Loucy (cell line): ENCODE results near the gene FAM131C.

Experiments
- H2AFZ ChIP-seq: fragments of 200-600 bp; sonication (generic); 2 replicates; pipeline ENCODE4 v1.6.0; 2016; ENCODE audit warnings: antibody characterized with exemption, mild to moderate bottlenecking, low read length, moderate library complexity
- H3F3A ChIP-seq: fragments of 200-600 bp; 2 replicates; pipeline ENCODE4 v1.6.0; 2016; ENCODE audit warnings: antibody characterized with exemption, low read depth, mild to moderate bottlenecking
- H3K27me3 ChIP-seq: fragments of 200-600 bp; sonication (generic); 2 replicates; pipeline ENCODE4 v1.6.1; 2014; ENCODE audit warnings: low read length, mild to moderate bottlenecking; ENCODE audit not compliant: insufficient read depth, poor library complexity, severe bottlenecking
- H3K36me3 ChIP-seq: fragments of 200-600 bp; sonication (generic); 2 replicates; pipeline ENCODE4 v1.6.1; 2016; ENCODE audit warnings: low read length; ENCODE audit not compliant: insufficient read depth
- H3K4me1 ChIP-seq: fragments of 200-600 bp; sonication (generic); 2 replicates; pipeline ENCODE4 v1.5.1; 2014; ENCODE audit warnings: low read length, mild to moderate bottlenecking; ENCODE audit not compliant: insufficient read depth, poor library complexity, severe bottlenecking
- H3K4me2 ChIP-seq: fragments of 200-600 bp; sonication (generic); 2 replicates; pipeline ENCODE4 v1.6.0; 2014; ENCODE audit warnings: antibody characterized with exemption, low read length, low read depth, mild to moderate bottlenecking; ENCODE audit not compliant: poor library complexity, severe bottlenecking
- H3K4me3 ChIP-seq: fragments of 200-600 bp; sonication (generic); 2 replicates; pipeline ENCODE4 v1.5.1; 2014; ENCODE audit warnings: low read length, mild to moderate bottlenecking, mixed read lengths; ENCODE audit not compliant: poor library complexity, severe bottlenecking
- H3K79me2 ChIP-seq: fragments of 200-600 bp; sonication (generic); 2 replicates; pipeline ENCODE4 v1.6.1; 2014; ENCODE audit warnings: low read length; ENCODE audit not compliant: insufficient read depth
- H3K9ac ChIP-seq: fragments of 200-600 bp; sonication (generic); 2 replicates; pipeline ENCODE4 v1.6.0; 2014; ENCODE audit warnings: mild to moderate bottlenecking, low read depth, low read length, moderate library complexity; ENCODE audit not compliant: poor library complexity, severe bottlenecking
- H3K9me2 ChIP-seq: fragments of 200-600 bp; sonication (generic); replicated peaks from 2 replicates; pipeline ENCODE4 v1.6.1; 2016; ENCODE audit warnings: low read depth, low read length, mixed read lengths
- H3K9me3 ChIP-seq: fragments of 200-600 bp; sonication (generic); 2 replicates; pipeline ENCODE4 v1.6.1; 2014; ENCODE audit warnings: mild to moderate bottlenecking, antibody characterized with exemption, low read length, low read depth; ENCODE audit not compliant: insufficient read depth
- H4K20me1 ChIP-seq: fragments of 200-600 bp; sonication (generic); 2 replicates; pipeline ENCODE4 v1.6.0; 2014; ENCODE audit warnings: antibody characterized with exemption, low read length, mild to moderate bottlenecking; ENCODE audit not compliant: insufficient read depth, poor library complexity, severe bottlenecking
- EZH2phosphoT487 ChIP-seq: fragments of 200-600 bp; IDR thresholded peaks from 2 replicates; pipeline ENCODE4 v1.6.1; 2018; ENCODE audit warnings: antibody characterized with exemption, mild to moderate bottlenecking, moderate library complexity, borderline replicate concordance
- TF ChIP-seq, protein P1 (sequence below): fragments of 200-600 bp; sonication (generic); conservative IDR thresholded peaks from 2 replicates; pipeline ENCODE4 v1.5.1; 2014; ENCODE audit warnings: mild to moderate bottlenecking, antibody characterized with exemption, low read length

FAM131C gene

DNA sequence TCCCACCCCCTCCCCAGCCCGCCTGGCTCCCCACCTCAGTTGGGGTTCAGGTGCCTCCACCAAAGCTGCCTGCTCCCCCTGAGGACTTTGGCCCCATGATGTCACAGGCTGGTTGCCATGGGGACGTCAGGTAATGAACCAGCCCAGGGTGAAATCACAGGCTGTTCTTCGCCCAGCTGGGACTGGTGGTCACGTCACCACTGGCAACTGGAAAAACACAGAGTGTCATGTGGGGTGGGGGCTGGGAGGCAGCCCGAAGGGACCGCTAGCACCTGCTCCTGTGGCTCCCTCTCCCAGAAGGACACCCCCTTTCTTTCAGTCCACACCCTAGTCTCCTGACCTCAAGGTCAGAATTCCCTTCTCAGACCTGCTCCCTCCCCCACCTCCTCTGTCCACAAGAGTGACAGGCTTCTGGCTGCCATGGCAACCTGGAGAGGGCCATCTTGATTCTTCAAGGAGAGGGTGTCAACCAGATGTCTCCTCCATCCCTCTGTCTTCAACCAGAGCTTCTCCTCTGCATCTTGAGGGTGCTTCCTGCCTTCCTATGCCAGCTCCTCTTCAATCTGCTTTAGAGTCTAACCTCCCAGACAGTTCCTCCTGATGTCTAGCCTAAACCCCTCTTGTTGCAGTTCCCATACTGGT is 6.2 kb downstream of the FAM131C start:
- Histone ChIP-seq H3K4me2 (no peak overlapping the region), H3K36me3 (no peaks in the 10 kb centered on the region), H3K9me2 (no peaks in the 10 kb centered on the region), H3K9me3 (no peaks in the 10 kb centered on the region), H3K4me1 (peaks cover 4% of the 10 kb centered on the region), H3F3A (no peaks in the 10 kb centered on the region), H3K27me3 (no peaks in the 10 kb centered on the region), H2AFZ (no peak overlapping the region), H3K79me2 (no peaks in the 10 kb centered on the region), H3K4me3 (no peak overlapping the region), H3K9ac (no peak overlapping the region), H4K20me1 (no peaks in the 10 kb centered on the region)
- TF ChIP-seq EZH2phosphoT487, result no peak
- TF ChIP-seq, protein P1, sequence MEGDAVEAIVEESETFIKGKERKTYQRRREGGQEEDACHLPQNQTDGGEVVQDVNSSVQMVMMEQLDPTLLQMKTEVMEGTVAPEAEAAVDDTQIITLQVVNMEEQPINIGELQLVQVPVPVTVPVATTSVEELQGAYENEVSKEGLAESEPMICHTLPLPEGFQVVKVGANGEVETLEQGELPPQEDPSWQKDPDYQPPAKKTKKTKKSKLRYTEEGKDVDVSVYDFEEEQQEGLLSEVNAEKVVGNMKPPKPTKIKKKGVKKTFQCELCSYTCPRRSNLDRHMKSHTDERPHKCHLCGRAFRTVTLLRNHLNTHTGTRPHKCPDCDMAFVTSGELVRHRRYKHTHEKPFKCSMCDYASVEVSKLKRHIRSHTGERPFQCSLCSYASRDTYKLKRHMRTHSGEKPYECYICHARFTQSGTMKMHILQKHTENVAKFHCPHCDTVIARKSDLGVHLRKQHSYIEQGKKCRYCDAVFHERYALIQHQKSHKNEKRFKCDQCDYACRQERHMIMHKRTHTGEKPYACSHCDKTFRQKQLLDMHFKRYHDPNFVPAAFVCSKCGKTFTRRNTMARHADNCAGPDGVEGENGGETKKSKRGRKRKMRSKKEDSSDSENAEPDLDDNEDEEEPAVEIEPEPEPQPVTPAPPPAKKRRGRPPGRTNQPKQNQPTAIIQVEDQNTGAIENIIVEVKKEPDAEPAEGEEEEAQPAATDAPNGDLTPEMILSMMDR, result no peak

DNA sequence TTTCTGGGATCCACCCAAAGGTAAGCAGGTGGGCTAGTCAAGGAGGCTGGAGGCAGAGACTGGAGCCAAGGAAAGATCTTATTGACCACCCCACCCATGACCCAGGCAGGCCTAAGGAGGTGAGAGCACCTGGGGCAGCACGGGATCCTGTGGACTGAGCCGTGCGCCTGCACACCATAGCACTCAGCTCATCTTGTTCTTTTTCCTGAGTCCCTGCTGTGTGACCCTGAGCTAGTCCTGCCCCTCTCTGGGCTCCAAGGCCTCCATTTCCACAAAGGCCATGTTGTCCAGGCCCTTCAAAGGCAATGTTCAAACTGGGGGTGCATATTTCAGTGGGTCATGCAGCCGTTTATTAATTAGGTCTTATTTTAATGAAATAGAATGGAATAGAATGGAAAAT is 7.2 kb downstream of the FAM131C start:
- Histone ChIP-seq H3K36me3 (no peaks in the 10 kb centered on the region), H3K4me3 (no peak overlapping the region), H4K20me1 (no peaks in the 10 kb centered on the region), H3F3A (no peaks in the 10 kb centered on the region), H3K9me3 (no peaks in the 10 kb centered on the region), H3K4me2 (no peak overlapping the region), H3K79me2 (no peaks in the 10 kb centered on the region), H3K9ac (no peak overlapping the region), H3K9me2 (no peaks in the 10 kb centered on the region), H3K27me3 (no peaks in the 10 kb centered on the region), H3K4me1 (peaks cover 4% of the 10 kb centered on the region), H2AFZ (no peak overlapping the region)
- TF ChIP-seq, protein P1, result no peak
- TF ChIP-seq EZH2phosphoT487, result no peak

DNA sequence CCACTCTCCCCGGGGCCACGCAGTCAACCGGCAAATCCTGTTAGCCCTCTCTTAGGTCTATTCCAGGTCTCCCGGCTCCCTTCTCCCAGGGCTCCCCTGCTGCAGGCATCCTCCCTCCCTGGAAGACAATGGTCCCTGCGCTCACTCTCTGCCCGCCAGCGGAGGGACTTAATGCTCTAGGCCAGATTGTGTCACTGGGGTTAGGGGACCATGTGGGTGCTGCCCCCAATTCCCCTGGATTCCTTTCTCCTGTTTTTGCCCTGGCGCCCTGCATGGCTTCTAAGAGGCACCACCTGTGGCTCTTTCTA is 8.2 kb downstream of the FAM131C start:
- Histone ChIP-seq H3K4me3 (no peak overlapping the region), H2AFZ (no peak overlapping the region), H4K20me1 (no peaks in the 10 kb centered on the region), H3K79me2 (no peaks in the 10 kb centered on the region), H3K9ac (no peak overlapping the region), H3F3A (no peaks in the 10 kb centered on the region), H3K9me2 (no peaks in the 10 kb centered on the region), H3K36me3 (no peaks in the 10 kb centered on the region), H3K4me1 (peaks cover 3% of the 10 kb centered on the region), H3K27me3 (no peaks in the 10 kb centered on the region), H3K4me2 (no peak overlapping the region), H3K9me3 (no peaks in the 10 kb centered on the region)
- TF ChIP-seq, protein P1, result no peak
- TF ChIP-seq EZH2phosphoT487, result no peak
